Type B pancreatic cell (in vitro differentiated cells): ENCODE data around the gene ADPRM. TPM values are rescaled to one million over a fixed set of nuclear protein-coding genes. Genes with fewer than 3 reads are reported as not detected.

Source experiments
- DNase-seq: peaks from one replicate; pipeline ENCODE4 v3.0.0; 2021; ENCODE audit warnings: mixed read lengths; ENCODE audit not compliant: unreplicated experiment; ENCODE audit errors: extremely low spot score
- H3K27ac Mint-ChIP-seq: 2 replicates; pipeline ENCODE4 v1.8.0; 2021; ENCODE audit warnings: mild to moderate bottlenecking, mixed read lengths
- H3K27me3 Mint-ChIP-seq: 2 replicates; pipeline ENCODE4 v1.8.0; 2021; ENCODE audit warnings: mixed read lengths
- H3K36me3 Mint-ChIP-seq: 2 replicates; pipeline ENCODE4 v1.8.0; 2021; ENCODE audit warnings: mixed read lengths
- H3K4me1 Mint-ChIP-seq: one replicate; pipeline ENCODE4 v1.8.0; 2021; ENCODE audit warnings: mixed read lengths; ENCODE audit not compliant: unreplicated experiment
- H3K4me3 Mint-ChIP-seq: 2 replicates; pipeline ENCODE4 v1.8.0; 2021; ENCODE audit warnings: mild to moderate bottlenecking, mixed read lengths
- H3K9me3 Mint-ChIP-seq: 2 replicates; pipeline ENCODE4 v1.8.0; 2021; ENCODE audit warnings: mixed read lengths
- total RNA-seq: library from RNA; stranded (reverse); gene quantifications from 2 replicates; pipeline ENCODE4 v1.2.1, GENCODE V29; 2021; ENCODE audit warnings: low replicate concordance
- TF ChIP-seq, protein P1 (sequence below): fragments of 200-600 bp; sonication (generic); conservative IDR thresholded peaks from 2 replicates; pipeline ENCODE4 v1.5.0; 2021; ENCODE audit warnings: antibody characterized with exemption, mild to moderate bottlenecking

ADPRM gene
- total RNA-seq, 1 donor from 2014 or later, result 9.7 TPM

DNA sequence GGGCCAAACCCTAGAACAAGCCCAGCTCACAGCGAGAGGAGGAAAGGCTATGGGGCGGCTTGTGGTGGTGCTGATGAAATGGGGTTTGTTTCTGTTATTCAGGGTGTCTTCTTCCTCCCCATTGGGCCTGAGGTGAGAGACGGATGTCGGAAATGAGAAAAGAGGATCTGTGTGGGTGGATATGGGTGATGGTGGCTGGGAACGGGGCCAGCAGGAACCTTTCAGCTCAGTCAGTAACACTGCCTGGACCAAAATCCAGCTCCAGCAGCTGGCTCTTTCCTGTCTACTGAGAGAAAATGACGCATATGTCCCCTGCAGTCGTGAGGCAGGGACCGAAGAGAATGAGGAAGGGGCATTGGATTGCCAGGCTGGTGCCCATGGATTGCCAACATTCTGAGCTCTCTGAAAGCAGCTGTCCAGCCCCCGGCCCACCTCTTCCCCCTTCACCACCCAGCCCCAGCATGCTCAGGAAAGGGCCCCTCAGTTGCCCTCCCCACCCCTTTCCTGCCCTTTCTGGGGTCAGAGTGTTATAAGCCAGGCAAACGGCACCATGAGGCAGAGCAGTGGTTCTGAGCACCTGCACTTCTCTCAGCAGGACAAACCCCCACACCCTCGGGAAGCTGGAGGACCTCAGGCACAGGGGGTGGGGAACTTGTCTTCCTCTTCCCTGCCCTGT, 44.3 kb upstream of the ADPRM start:
- no peaks in the 10 kb centered on the region for H3K27me3 Mint-ChIP-seq
- TF ChIP-seq, protein P1, sequence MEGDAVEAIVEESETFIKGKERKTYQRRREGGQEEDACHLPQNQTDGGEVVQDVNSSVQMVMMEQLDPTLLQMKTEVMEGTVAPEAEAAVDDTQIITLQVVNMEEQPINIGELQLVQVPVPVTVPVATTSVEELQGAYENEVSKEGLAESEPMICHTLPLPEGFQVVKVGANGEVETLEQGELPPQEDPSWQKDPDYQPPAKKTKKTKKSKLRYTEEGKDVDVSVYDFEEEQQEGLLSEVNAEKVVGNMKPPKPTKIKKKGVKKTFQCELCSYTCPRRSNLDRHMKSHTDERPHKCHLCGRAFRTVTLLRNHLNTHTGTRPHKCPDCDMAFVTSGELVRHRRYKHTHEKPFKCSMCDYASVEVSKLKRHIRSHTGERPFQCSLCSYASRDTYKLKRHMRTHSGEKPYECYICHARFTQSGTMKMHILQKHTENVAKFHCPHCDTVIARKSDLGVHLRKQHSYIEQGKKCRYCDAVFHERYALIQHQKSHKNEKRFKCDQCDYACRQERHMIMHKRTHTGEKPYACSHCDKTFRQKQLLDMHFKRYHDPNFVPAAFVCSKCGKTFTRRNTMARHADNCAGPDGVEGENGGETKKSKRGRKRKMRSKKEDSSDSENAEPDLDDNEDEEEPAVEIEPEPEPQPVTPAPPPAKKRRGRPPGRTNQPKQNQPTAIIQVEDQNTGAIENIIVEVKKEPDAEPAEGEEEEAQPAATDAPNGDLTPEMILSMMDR, result no peak
- DNase-seq, result no peak
- no peak overlapping the region for H3K27ac Mint-ChIP-seq
- H3K36me3 Mint-ChIP-seq, result no peaks in the 10 kb centered on the region
- no peaks in the 10 kb centered on the region for H3K4me1 Mint-ChIP-seq
- H3K9me3 Mint-ChIP-seq, result no peaks in the 10 kb centered on the region
- H3K4me3 Mint-ChIP-seq, result no peak overlapping the region

DNA sequence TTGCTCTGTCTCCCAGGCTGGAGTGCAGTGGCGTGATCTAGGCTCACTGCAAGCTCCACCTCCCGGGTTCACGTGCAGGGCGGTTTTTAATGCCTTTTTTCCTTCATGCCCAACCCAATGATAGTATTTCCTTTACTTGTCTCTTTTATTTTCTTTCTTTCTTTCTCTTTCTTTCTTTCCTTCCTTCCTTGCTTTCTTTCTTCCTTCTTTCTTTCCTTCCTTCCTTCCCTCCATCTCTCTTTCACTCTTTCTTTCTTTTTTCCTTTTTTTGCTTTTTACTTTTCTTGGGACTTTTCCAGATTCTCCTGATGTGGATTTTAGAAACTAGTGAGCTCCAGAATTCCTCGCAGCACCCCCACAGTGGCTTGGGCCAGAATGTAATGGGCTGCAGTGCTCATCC, 43.4 kb upstream of the ADPRM start:
- no peaks in the 10 kb centered on the region for H3K36me3 Mint-ChIP-seq

DNA sequence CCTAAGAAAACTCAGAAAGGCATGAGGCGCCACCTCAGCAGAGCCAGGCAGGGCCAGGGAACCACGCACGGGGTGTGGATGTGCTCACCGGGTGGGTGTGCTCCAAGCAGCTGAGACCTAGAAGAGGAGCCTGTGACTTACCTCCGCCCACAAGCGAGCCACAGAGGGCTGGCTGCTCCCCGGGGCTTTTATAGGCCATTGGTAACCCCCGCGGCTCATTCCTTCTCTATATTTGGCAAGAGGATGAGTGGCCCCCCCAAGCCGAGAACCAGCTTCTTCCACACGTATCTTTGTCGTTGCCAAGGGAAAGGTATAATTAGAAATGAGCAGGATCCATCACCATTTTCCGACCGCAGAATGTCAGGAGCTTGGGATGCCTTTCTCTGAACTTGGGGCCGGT, 40.2 kb upstream of the ADPRM start, which contains the start of gene MYH3:
TSS of gene MYH3 (minus strand) at position 162 of the 400 bp plus-strand sequence. CDS start 2,245 bp downstream, outside the sequence.
- H3K4me1 Mint-ChIP-seq, result no peaks in the 10 kb centered on the region
- TF ChIP-seq, protein P1, result no peak
- no peaks in the 10 kb centered on the region for H3K27me3 Mint-ChIP-seq
- H3K27ac Mint-ChIP-seq, result no peak within 1 kb of the TSS
- no peak for DNase-seq
- no peaks in the 10 kb centered on the region for H3K36me3 Mint-ChIP-seq
- no peaks in the 10 kb centered on the region for H3K9me3 Mint-ChIP-seq
- H3K4me3 Mint-ChIP-seq, result no peak within 1 kb of the TSS

More for the DNA sequence above, 43.4 kb upstream of the ADPRM start:
- Mint-ChIP-seq H3K9me3 (no peaks in the 10 kb centered on the region), H3K27ac (no peak overlapping the region), H3K27me3 (no peaks in the 10 kb centered on the region), H3K4me3 (no peak overlapping the region), H3K4me1 (no peaks in the 10 kb centered on the region)
- DNase-seq, result no peak
- TF ChIP-seq, protein P1, result no peak

DNA sequence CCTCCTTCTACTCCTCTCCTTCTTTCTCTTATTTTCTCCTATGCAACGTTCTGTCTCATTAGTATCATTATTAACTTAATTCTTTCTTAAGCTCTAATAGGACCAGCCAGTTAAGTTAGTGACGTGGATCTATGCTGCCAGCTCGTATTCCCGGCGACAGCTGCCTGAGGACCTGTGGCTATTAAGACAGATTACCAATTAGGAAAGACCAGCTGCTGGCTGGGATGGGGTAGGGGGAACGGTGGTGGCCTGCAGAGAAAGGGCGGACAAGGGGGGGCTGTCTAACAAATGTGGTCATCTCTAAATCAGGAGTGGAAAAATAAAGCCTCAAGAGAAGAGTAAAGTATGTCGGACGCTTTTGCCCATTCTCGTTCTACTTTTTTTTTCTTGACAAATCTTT, 39.5 kb upstream of the ADPRM start:
- Mint-ChIP-seq H3K4me3 (no peak overlapping the region), H3K27ac (no peak overlapping the region)
- TF ChIP-seq, protein P1, result no peak

DNA sequence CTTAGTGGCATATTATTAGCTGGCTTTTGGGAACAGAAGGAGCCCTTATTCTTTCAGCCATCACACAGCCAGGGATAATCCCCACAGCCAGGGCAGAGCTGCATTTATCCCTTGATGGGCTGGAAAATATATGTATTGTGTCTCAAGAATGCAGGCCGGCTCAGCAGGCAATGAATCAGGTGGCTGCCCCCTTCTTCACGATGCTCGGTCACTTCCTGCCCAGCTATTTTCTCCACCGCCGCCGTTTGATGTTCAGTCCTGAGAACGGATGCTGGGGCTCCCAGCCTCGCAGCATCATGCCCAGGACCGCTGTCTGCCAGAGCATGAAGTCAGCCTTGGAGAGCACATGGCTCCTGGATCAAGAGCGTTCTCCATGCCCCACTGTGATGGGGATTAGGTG, 36.0 kb upstream of the ADPRM start:
- H3K27me3 Mint-ChIP-seq, result no peaks in the 10 kb centered on the region
- no peak for DNase-seq
- H3K4me1 Mint-ChIP-seq, result no peaks in the 10 kb centered on the region
- H3K27ac Mint-ChIP-seq, result no peak overlapping the region
- no peaks in the 10 kb centered on the region for H3K9me3 Mint-ChIP-seq
- H3K4me3 Mint-ChIP-seq, result no peak overlapping the region
- no peaks in the 10 kb centered on the region for H3K36me3 Mint-ChIP-seq
- TF ChIP-seq, protein P1, result no peak

More for the DNA sequence above, 39.5 kb upstream of the ADPRM start:
- H3K4me1 Mint-ChIP-seq, result no peaks in the 10 kb centered on the region
- no peaks in the 10 kb centered on the region for H3K9me3 Mint-ChIP-seq
- no peaks in the 10 kb centered on the region for H3K27me3 Mint-ChIP-seq
- no peak for DNase-seq
- no peaks in the 10 kb centered on the region for H3K36me3 Mint-ChIP-seq
